ENCODE measurements around the gene KDM4C. TPM values are rescaled to one million over a fixed set of nuclear protein-coding genes. Genes with fewer than 3 reads are reported as not detected.

The KDM4C gene
- total and polyA plus RNA-seq, 2 of the 13 experiments (the other 11 are each of a cell fraction or from before 2014, with no cell fraction given) = 19.4 to 23.6 TPM

DNA sequence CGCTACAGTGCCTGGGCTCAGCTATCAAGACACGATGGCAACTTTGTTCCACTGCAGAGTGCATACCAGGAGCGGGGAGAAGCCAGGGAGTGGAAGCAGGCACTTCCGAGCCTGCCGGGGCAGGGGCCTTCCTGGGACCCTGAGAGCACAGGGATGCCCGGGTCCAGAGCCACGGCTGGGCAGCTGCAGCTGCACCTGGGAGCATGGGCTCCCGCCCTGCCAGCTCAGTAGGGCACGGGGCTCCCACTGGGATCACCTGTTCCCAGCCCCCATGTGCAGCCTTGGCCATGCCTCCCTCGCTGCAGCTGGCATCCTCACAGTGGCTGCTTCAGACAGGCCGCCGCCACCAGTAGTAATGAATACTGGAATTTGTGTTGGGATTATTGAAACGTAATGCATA, 391.5 kb downstream of the KDM4C start:
- no peak for FAIRE-seq
- Histone ChIP-seq H2AFZ (ENCODE audit: low read length) (no peak overlapping the region), H3K4me1 (ENCODE audit: insufficient read depth, low read length) (peaks cover 14% of the 10 kb centered on the region), H3K4me3 (replicated peaks in 1 of 3; ENCODE audit: insufficient read depth in 1 of 3, low read depth in 2 of 3, low read length in 3 of 3) (no peak overlapping the region), H3K79me2 (ENCODE audit: insufficient read depth, low read length) (no peaks in the 10 kb centered on the region), H4K20me1 (ENCODE audit: insufficient read depth, low read length) (no peaks in the 10 kb centered on the region), H3K9ac (ENCODE audit: insufficient read depth, low read depth, low read length) (no peak overlapping the region), H3K27me3 (ENCODE audit: control insufficient read depth in 1 of 2, insufficient read depth in 2 of 2, low read length in 2 of 2) (no peaks in the 10 kb centered on the region), H3K27ac (ENCODE audit: extremely low read length, insufficient read depth, low read length) (no peak overlapping the region), H3K4me2 (ENCODE audit: low read depth, low read length) (no peak overlapping the region), H3K36me3 (replicated peaks in 1 of 2; ENCODE audit: control insufficient read depth in 1 of 2, insufficient read depth in 2 of 2, low read length in 2 of 2) (peaks cover 3 to 5% of the 10 kb centered on the region in 2 experiments; a peak in 4 of 5 replicates), H3K9me3 (ENCODE audit: low read length) (no peaks in the 10 kb centered on the region)
- WGBS (ENCODE audit: low lambda C conversion rate) = 97% methylated on average over 3 of the region's 13 CpGs
- CTCF ChIA-PET (ENCODE audit: low intra/inter-chr PET ratio, low total read pairs) = no interaction called here
- intact Hi-C loops (cut with micrococcal nuclease; ENCODE audit: unreplicated experiment) (no loop called here), in situ Hi-C loops (cut with HindIII; ENCODE audit: extremely low pct_ligation_motif_present, low pct_unique_long_range_greater_than_20kb) (no loop called here)
- POLR2A ChIA-PET = no interaction called here
- no peak for DNase-seq (ENCODE audit: low spot score)
- no peak for ATAC-seq
- BruUV-seq (replicated peaks) = no TSS peak
- TF ChIP-seq, protein P1, sequence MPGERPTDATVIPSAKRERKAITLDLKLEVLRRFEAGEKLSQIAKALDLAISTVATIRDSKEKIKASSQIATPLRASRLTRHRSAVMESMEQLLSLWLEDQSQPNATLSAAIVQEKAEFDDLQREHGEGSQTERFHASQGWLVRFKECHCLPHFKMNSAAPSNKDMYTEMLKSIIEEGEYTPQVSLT (CRISPR knock-in tag; IDR thresholded peaks at IDR 0.05; ENCODE audit: borderline replicate concordance, low read depth) = no peak
- TF ChIP-seq ZNF564 (CRISPR knock-in tag; IDR thresholded peaks at IDR 0.05) (no peak), SNAPC2 (CRISPR knock-in tag; IDR thresholded peaks at IDR 0.05) (no peak), ZBED4 (CRISPR knock-in tag; IDR thresholded peaks at IDR 0.05; ENCODE audit: borderline replicate concordance) (no peak), ZNF224 (CRISPR knock-in tag; IDR thresholded peaks at IDR 0.05) (no peak), NFYB (CRISPR knock-in tag; IDR thresholded peaks at IDR 0.05) (no peak)
- TF ChIP-seq, protein P2, sequence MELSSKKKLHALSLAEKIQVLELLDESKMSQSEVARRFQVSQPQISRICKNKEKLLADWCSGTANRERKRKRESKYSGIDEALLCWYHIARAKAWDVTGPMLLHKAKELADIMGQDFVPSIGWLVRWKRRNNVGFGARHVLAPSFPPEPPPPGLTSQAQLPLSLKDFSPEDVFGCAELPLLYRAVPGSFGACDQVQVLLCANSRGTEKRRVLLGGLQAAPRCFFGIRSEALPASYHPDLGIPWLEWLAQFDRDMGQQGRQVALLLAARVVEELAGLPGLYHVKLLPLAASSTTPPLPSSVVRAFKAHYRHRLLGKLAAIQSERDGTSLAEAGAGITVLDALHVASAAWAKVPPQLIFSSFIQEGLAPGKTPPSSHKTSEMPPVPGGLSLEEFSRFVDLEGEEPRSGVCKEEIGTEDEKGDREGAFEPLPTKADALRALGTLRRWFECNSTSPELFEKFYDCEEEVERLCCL (CRISPR knock-in tag; IDR thresholded peaks at IDR 0.05; ENCODE audit: borderline replicate concordance) = no peak
- TF ChIP-seq, protein P3, sequence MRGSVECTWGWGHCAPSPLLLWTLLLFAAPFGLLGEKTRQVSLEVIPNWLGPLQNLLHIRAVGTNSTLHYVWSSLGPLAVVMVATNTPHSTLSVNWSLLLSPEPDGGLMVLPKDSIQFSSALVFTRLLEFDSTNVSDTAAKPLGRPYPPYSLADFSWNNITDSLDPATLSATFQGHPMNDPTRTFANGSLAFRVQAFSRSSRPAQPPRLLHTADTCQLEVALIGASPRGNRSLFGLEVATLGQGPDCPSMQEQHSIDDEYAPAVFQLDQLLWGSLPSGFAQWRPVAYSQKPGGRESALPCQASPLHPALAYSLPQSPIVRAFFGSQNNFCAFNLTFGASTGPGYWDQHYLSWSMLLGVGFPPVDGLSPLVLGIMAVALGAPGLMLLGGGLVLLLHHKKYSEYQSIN (CRISPR knock-in tag; IDR thresholded peaks at IDR 0.05; ENCODE audit: borderline replicate concordance) = no peak
- TF ChIP-seq, protein P4, sequence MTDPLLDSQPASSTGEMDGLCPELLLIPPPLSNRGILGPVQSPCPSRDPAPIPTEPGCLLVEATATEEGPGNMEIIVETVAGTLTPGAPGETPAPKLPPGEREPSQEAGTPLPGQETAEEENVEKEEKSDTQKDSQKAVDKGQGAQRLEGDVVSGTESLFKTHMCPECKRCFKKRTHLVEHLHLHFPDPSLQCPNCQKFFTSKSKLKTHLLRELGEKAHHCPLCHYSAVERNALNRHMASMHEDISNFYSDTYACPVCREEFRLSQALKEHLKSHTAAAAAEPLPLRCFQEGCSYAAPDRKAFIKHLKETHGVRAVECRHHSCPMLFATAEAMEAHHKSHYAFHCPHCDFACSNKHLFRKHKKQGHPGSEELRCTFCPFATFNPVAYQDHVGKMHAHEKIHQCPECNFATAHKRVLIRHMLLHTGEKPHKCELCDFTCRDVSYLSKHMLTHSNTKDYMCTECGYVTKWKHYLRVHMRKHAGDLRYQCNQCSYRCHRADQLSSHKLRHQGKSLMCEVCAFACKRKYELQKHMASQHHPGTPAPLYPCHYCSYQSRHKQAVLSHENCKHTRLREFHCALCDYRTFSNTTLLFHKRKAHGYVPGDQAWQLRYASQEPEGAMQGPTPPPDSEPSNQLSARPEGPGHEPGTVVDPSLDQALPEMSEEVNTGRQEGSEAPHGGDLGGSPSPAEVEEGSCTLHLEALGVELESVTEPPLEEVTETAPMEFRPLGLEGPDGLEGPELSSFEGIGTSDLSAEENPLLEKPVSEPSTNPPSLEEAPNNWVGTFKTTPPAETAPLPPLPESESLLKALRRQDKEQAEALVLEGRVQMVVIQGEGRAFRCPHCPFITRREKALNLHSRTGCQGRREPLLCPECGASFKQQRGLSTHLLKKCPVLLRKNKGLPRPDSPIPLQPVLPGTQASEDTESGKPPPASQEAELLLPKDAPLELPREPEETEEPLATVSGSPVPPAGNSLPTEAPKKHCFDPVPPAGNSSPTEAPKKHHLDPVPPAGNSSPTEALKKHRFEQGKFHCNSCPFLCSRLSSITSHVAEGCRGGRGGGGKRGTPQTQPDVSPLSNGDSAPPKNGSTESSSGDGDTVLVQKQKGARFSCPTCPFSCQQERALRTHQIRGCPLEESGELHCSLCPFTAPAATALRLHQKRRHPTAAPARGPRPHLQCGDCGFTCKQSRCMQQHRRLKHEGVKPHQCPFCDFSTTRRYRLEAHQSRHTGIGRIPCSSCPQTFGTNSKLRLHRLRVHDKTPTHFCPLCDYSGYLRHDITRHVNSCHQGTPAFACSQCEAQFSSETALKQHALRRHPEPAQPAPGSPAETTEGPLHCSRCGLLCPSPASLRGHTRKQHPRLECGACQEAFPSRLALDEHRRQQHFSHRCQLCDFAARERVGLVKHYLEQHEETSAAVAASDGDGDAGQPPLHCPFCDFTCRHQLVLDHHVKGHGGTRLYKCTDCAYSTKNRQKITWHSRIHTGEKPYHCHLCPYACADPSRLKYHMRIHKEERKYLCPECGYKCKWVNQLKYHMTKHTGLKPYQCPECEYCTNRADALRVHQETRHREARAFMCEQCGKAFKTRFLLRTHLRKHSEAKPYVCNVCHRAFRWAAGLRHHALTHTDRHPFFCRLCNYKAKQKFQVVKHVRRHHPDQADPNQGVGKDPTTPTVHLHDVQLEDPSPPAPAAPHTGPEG (CRISPR knock-in tag; IDR thresholded peaks at IDR 0.05) = no peak
